AG09319 (cell line): Measurements from ENCODE around the gene CREB3L4.

ENCODE experiments used
- DNase-seq: peaks from one replicate; pipeline ENCODE4 v3.0.0-alpha.2; 2010; ENCODE audit warnings: low read depth; ENCODE audit errors: extremely low read depth
- TF ChIP-seq, protein P1 (sequence below): IDR thresholded peaks from 2 replicates; pipeline ENCODE4 v1.5.1; 2011; ENCODE audit warnings: low read depth, mild to moderate bottlenecking, inconsistent platforms, low read length, moderate library complexity

CREB3L4 gene

DNA sequence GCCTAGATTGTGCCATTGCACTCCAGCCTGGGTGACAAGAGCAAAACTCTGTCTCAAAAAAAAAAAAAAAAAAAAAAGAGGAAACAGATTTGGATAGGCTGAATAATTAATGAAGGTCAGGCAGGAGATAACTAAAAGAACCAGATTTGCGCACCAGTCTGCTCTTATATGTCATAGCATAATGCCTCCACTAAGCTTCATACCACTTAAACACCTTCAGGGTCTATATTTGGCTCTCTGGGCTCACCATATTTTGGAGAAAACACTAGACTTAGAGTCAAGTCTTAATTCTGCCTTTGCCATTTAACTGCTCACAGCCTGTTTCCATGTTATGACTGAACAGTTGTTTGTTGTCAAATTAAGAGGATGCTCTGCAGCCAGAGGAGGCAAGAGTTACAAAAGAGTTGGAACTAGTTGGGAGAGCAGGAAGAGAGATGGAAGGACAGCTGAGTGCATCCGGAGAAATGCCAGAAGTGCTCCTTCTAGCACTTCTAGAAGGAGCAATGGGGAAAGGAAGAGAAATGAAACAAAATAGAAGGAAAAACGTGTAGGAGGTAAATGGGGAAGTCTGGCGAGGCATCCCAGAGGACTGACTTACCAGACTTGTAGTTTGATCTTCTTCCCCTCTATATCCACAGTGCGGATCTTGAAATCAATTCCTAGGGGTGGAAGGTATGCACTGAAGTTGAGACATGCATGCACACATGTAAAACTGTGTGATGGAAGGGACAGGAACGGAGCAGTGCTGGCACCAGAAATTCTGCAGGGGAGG, 16.6 kb downstream of the CREB3L4 start:
- TF ChIP-seq, protein P1, sequence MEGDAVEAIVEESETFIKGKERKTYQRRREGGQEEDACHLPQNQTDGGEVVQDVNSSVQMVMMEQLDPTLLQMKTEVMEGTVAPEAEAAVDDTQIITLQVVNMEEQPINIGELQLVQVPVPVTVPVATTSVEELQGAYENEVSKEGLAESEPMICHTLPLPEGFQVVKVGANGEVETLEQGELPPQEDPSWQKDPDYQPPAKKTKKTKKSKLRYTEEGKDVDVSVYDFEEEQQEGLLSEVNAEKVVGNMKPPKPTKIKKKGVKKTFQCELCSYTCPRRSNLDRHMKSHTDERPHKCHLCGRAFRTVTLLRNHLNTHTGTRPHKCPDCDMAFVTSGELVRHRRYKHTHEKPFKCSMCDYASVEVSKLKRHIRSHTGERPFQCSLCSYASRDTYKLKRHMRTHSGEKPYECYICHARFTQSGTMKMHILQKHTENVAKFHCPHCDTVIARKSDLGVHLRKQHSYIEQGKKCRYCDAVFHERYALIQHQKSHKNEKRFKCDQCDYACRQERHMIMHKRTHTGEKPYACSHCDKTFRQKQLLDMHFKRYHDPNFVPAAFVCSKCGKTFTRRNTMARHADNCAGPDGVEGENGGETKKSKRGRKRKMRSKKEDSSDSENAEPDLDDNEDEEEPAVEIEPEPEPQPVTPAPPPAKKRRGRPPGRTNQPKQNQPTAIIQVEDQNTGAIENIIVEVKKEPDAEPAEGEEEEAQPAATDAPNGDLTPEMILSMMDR = no peak
- no peak for DNase-seq

DNA sequence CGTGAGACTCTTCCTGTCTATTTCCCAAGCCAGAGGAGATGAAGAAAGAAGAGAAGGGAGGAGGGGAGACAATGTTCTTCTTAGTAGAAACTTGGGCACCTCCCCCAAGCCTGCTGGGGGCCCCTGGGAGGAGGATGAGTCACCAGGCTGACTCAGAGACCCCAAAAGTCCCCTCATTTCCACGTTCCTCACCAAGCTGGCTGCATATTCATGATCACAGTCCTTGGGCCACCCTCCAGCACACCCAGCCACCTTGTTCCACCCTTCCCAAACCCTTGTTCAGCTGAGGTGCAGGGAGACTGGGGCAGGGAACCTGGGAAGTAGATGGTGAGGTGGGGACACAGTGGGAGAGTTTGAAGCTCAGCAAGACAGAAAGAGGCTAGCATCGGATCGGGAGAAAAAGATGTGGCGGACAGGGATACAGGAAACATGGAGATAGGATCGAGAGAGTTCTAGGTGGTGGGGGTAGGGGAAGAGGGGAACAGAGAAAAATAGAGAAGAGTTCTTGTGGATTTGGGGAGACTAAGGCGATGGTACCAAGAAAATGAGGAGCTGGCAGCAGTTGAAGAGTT, 17.7 kb downstream of the CREB3L4 start:
- no peak for DNase-seq
- TF ChIP-seq, protein P1 = no peak

DNA sequence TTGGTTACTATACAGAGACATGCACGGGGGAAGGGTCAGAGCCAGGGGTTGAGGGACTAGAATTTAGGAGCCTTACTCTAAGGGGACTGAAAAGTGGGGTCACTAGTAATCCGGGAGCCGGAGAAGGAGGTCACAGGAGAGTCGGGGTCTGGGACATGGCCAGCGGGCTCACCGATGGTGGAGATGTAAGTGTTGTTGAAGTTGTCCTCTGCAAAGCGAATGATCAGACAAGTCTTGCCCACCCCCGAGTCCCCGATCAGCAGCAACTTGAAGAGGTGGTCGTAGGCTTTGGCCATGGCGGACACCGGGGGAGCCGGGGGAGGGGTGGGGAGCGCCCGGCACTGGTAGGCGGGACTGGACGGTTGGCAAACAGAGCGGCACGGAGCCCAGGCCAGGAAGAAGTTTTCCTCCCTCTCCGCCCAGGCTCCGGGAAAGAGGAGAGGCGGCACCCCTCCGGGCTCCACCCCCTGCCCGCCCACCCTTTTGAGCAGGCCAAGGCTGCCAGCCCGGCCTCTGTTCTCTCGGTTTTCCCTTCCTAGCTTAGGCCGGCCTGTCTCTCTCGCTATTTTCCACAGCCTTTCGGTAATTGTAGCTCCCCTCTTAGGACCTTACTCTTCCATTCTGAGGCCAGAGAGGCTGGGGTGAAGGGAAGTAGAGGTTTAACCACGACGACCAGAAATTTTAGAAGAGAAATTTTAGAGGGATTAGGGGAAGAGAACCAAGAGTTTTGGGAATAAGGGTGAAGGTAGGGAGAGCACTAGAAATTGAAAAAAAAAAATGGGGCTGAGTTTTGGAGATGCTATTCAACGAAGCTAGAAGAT, 18.4 kb downstream of the CREB3L4 start, which contains the start of gene RAB13:
Gene RAB13 (minus strand): TSS at position 399 of the 821 bp plus-strand sequence. CDS start 103 bp downstream, at position 296.
- TF ChIP-seq, protein P1 = no peak
- DNase-seq = peak; percentile 70

DNA sequence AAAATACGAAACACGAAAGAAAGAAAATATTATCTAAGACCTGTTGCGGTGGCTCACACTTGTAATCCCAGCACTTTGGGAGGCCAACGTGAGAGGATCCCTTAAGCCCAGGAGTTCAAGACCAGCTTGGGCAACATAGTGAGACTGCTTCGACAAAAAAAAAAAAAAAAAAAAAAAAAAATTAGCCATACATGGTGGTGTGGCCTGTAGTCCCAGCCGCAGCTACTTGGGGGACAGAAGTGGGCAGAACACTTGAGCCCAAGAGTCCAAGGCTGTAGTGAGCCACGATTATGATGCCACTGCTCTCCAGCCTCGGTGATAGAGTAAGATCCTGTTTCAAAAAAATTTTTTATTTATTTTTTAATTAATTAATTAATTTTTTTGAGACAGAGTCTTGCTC, 19.9 kb downstream of the CREB3L4 start:
- TF ChIP-seq, protein P1 = no peak
- no peak for DNase-seq

DNA sequence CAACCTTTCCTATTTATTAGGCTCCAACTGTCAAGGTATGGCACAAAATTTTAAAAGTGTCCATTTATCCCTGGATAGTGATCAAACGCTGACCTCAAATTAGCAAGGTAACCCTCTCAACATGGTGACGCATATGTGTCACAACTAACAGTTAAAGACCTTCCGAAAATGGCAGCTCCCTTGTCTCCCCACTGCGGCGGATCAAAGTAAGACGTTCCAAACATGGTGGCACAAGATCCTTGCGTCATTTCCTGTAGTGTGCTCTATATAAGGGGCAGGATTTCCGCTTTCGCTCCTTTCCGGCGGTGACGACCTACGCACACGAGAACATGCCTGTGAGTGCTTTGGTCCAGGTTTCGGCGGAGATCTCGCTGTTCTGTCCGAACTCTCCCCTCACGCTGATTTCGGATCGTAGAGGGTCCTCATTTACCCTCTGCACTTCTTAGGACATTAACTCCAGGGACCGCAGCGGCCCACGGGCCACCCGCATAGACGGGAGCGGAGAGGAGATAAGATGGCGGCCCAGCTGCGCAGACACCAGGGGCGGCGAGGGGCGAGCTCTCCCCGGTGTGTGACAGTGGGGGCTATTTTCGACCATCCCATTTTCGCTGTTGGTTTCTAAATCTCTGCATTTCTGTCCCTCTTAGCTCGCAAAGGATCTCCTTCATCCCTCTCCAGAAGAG, 22.9 kb downstream of the CREB3L4 start, which contains the start of gene RPS27:
Gene RPS27 (plus strand): TSS at position 295 of the 683 bp plus-strand sequence. CDS start 35 bp downstream, at position 330.
- TF ChIP-seq, protein P1 = no peak
- peak; percentile 97 for DNase-seq

DNA sequence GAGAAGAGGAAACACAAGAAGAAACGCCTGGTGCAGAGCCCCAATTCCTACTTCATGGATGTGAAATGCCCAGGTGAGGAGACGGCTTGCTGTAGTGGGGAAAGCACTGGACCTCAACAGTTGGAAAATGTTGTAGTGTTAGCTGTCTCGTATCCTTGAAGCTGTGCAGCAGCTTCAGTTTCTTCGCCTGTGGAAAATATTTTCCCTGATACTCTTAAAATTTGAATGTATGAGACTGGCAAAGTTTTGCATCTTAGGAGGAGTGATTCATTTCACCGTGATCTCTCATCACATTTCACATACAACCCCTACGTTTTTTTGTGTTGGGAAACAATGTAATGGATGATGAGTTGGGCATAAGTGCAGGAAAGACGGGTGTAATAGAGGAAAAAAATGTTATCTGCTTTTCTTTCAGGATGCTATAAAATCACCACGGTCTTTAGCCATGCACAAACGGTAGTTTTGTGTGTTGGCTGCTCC, 23.5 kb downstream of the CREB3L4 start:
- no peak for DNase-seq
- TF ChIP-seq, protein P1 = no peak
